ENCODE data around the gene SRA1.

Gene SRA1

GRCh38 chr5:140570058-140570457 is 12.8 kb upstream of the SRA1 start:
- FAIRE-seq: no peak

- FAIRE-seq: no peak
Measured at GRCh38 chr5:140569197-140569596, 11.9 kb upstream of the SRA1 start.

- no peak for FAIRE-seq
Measured at GRCh38 chr5:140568443-140569063, 11.3 kb upstream of the SRA1 start.

GRCh38 chr5:140567871-140568270 is 10.6 kb upstream of the SRA1 start:
- no peak for FAIRE-seq

GRCh38 chr5:140567136-140567818 is 10.0 kb upstream of the SRA1 start:
- no peak for FAIRE-seq

- FAIRE-seq: no peak
Measured at GRCh38 chr5:140566665-140567064, 9.4 kb upstream of the SRA1 start.

GRCh38 chr5:140565780-140566095 is 8.5 kb upstream of the SRA1 start:
- no peak for FAIRE-seq

GRCh38 chr5:140565024-140565779 is 7.9 kb upstream of the SRA1 start:
- FAIRE-seq: no peak

GRCh38 chr5:140564196-140565023 is 7.1 kb upstream of the SRA1 start, which contains the start of the genes APBB3 and SLC35A4:
Gene APBB3 (minus strand): TSS chr5:140564598. CDS start chr5:140564245, 353 bp downstream.
Gene SLC35A4 (plus strand): TSS chr5:140564828. CDS start chr5:140567170, 2,342 bp downstream.
- FAIRE-seq: peak; percentile 72

- FAIRE-seq: no peak
Measured at GRCh38 chr5:140563596-140563995, 6.3 kb upstream of the SRA1 start.

- no peak for FAIRE-seq
Measured at GRCh38 chr5:140561753-140562523, 4.7 kb upstream of the SRA1 start.

GRCh38 chr5:140560227-140560626 is 3.0 kb upstream of the SRA1 start:
- no peak for FAIRE-seq

GRCh38 chr5:140558542-140558941 is 1.3 kb upstream of the SRA1 start:
- no peak for FAIRE-seq

GRCh38 chr5:140557965-140558364 is 692 bp upstream of the SRA1 start:
- FAIRE-seq: no peak

- FAIRE-seq: no peak
Measured at GRCh38 chr5:140556438-140556837, 835 bp downstream of the SRA1 start.

- no peak for FAIRE-seq
Measured at GRCh38 chr5:140555747-140556312, 1.4 kb downstream of the SRA1 start.

GRCh38 chr5:140554454-140554853 is 2.8 kb downstream of the SRA1 start:
- FAIRE-seq: no peak

- no peak for FAIRE-seq
Measured at GRCh38 chr5:140553657-140554056, 3.6 kb downstream of the SRA1 start.

GRCh38 chr5:140551872-140552271 is 5.4 kb downstream of the SRA1 start:
- no peak for FAIRE-seq

GRCh38 chr5:140550147-140551079 is 6.9 kb downstream of the SRA1 start:
- no peak for FAIRE-seq

All from TTC549 (cell line).